GM12878 (cell line): ENCODE results near the gene AKT3. TPM values are rescaled to one million over a fixed set of nuclear protein-coding genes. Genes with fewer than 3 reads are reported as not detected.

Experiments
- ATAC-seq: fragments of 200-7000 bp; cut with Tn5 transposase; 3 replicates; pipeline ENCODE4 v1.9.1; 2020; ENCODE audit warnings: mild to moderate bottlenecking, moderate library complexity
- BruUV-seq: library from RNA; stranded (reverse); fragments of 400-500 nt; replicated peaks from 2 replicates; lab custom pipeline; 2021; lab: Mats Ljungman, UMichigan
- CTCF ChIA-PET: fragments of 300-600 bp; sonication (Branson Sonifier 250); formaldehyde crosslinking; extraction: SDS; loops from one replicate; lab custom pipeline; 2021; ENCODE audit warnings: inconsistent platforms; lab: Yijun Ruan, JAX
- POLR2A ChIA-PET: fragments of 350-600 bp; formaldehyde crosslinking; extraction: SDS; loops from one replicate; lab custom pipeline; 2021; ENCODE audit warnings: inconsistent platforms; lab: Charles Lee
- RAD21 ChIA-PET: fragments of 300-600 bp; sonication (Branson Sonifier 250); formaldehyde crosslinking; loops from one replicate; lab custom pipeline; 2023; ENCODE audit warnings: antibody characterized with exemption; ENCODE audit not compliant: unreplicated experiment; lab: Charles Lee
- SMC1A ChIA-PET: fragments of 300-600 bp; sonication (Branson Sonifier 250); formaldehyde crosslinking; loops from one replicate; lab custom pipeline; 2023; ENCODE audit not compliant: unreplicated experiment, uncharacterized antibody; lab: Charles Lee
- DNase-seq: peaks from one replicate; pipeline ENCODE4 v3.0.0-alpha.2; 2011; ENCODE audit warnings: low read depth, low spot score
- FAIRE-seq: peaks from 3 replicates; lab custom pipeline; 2011; peaks lifted over from hg19 to GRCh38; lab: Jason Lieb, UNC
- H2AFZ ChIP-seq: 2 replicates; pipeline ENCODE4 v1.6.0; 2011; ENCODE audit warnings: low read depth, low read length, control low read depth; ENCODE audit not compliant: control insufficient read depth
- H3K27ac ChIP-seq: 2 replicates; pipeline ENCODE4 v1.5.1; 2011; ENCODE audit warnings: control low read depth; ENCODE audit not compliant: control insufficient read depth, insufficient read depth
- H3K27me3 ChIP-seq, 2 experiments: replicated peaks in 1 of 2; 2 replicates each; pipeline versions ENCODE4 v1.6.0 to v1.6.1; 2011; ENCODE audit warnings: low read length in 1 of 2; ENCODE audit not compliant: control insufficient read depth in 2 of 2, insufficient read depth in 2 of 2
- H3K36me3 ChIP-seq, 2 experiments: 2 replicates each; pipeline ENCODE4 v1.5.1; 2011; ENCODE audit warnings: low read length in 1 of 2; ENCODE audit not compliant: control insufficient read depth in 2 of 2, insufficient read depth in 2 of 2
- H3K4me1 ChIP-seq: 2 replicates; pipeline ENCODE4 v1.6.1; 2011; ENCODE audit warnings: mild to moderate bottlenecking, low read length, moderate library complexity, mixed read lengths; ENCODE audit not compliant: control insufficient read depth, insufficient read depth
- H3K4me2 ChIP-seq: 2 replicates; pipeline ENCODE4 v1.6.0; 2011; ENCODE audit warnings: control low read depth; ENCODE audit not compliant: control insufficient read depth, insufficient read depth
- H3K4me3 ChIP-seq: fragments of 200-600 bp; sonication (generic); 2 replicates; pipeline ENCODE4 v1.5.1; 2016
- H3K79me2 ChIP-seq: 2 replicates; pipeline ENCODE4 v1.6.0; 2011; ENCODE audit warnings: low read length; ENCODE audit not compliant: control insufficient read depth, insufficient read depth
- H3K9ac ChIP-seq: 2 replicates; pipeline ENCODE4 v1.8.0; 2011; ENCODE audit warnings: low read length, control low read depth, mixed read lengths; ENCODE audit not compliant: control insufficient read depth, insufficient read depth
- H3K9me3 ChIP-seq: replicated peaks from 3 replicates; pipeline ENCODE4 v1.5.1; 2011; ENCODE audit warnings: mild to moderate bottlenecking, low read length; ENCODE audit not compliant: control insufficient read depth, insufficient read depth
- H4K20me1 ChIP-seq: 2 replicates; pipeline ENCODE4 v1.6.0; 2011; ENCODE audit not compliant: control insufficient read depth, insufficient read depth
- ATF3 ChIP-seq: IDR thresholded peaks from 2 replicates; pipeline ENCODE4 v1.6.1; 2011; ENCODE audit warnings: low read depth, mild to moderate bottlenecking, low read length, moderate library complexity, borderline replicate concordance; ENCODE audit errors: extremely low read depth
- HDGF ChIP-seq: fragments of 450-650 bp; IDR thresholded peaks from 2 replicates; pipeline ENCODE4 v1.6.1; 2016; ENCODE audit warnings: antibody characterized with exemption
- NRF1 ChIP-seq: conservative IDR thresholded peaks from 2 replicates; pipeline ENCODE4 v1.6.1; 2011; ENCODE audit warnings: mild to moderate bottlenecking, low read depth, low read length, improper control_type of control experiment
- PAX5 ChIP-seq: IDR thresholded peaks from 2 replicates; pipeline ENCODE4 v1.6.1; 2011; ENCODE audit warnings: low read depth, low read length, borderline replicate concordance
- RUNX3 ChIP-seq: IDR thresholded peaks from 2 replicates; pipeline ENCODE4 v1.6.1; 2012; ENCODE audit warnings: low read length, inconsistent platforms
- SIN3A ChIP-seq: IDR thresholded peaks from 2 replicates; pipeline ENCODE4 v1.6.1; 2012; ENCODE audit warnings: low read depth, low read length, improper control_type of control experiment
- STAT3 ChIP-seq: IDR thresholded peaks from 2 replicates; pipeline ENCODE4 v1.6.1; 2011; ENCODE audit warnings: low read depth, low read length, improper control_type of control experiment
- TCF3 ChIP-seq: IDR thresholded peaks from 2 replicates; pipeline ENCODE4 v1.6.1; 2012; ENCODE audit warnings: low read depth, mild to moderate bottlenecking, low read length, borderline replicate concordance; ENCODE audit not compliant: insufficient read depth
- WRNIP1 ChIP-seq: IDR thresholded peaks from 2 replicates; pipeline ENCODE4 v1.6.1; 2011; ENCODE audit warnings: low read depth, low read length, improper control_type of control experiment, borderline replicate concordance
- YBX1 ChIP-seq: fragments of 450-650 bp; IDR thresholded peaks from 2 replicates; pipeline ENCODE4 v1.6.1; 2016; ENCODE audit warnings: antibody characterized with exemption
- ZBED1 ChIP-seq: IDR thresholded peaks from 2 replicates; pipeline ENCODE4 v1.6.1; 2016; ENCODE audit warnings: borderline replicate concordance
- ZNF24 ChIP-seq: fragments of 450-650 bp; IDR thresholded peaks from 2 replicates; pipeline ENCODE4 v1.6.1; 2017; ENCODE audit warnings: antibody characterized with exemption, mild to moderate bottlenecking
- ZSCAN29 ChIP-seq: fragments of 450-650 bp; IDR thresholded peaks from 2 replicates; pipeline ENCODE4 v1.6.1; 2017; ENCODE audit warnings: mild to moderate bottlenecking, moderate library complexity
- ZZZ3 ChIP-seq: IDR thresholded peaks from 2 replicates; pipeline ENCODE4 v1.6.1; 2011; ENCODE audit warnings: low read depth; ENCODE audit not compliant: control insufficient read depth, insufficient read length
- WGBS: methylation state at CpG from one replicate; pipeline ENCODE4 v1.1.6; 2016; ENCODE audit warnings: low lambda C conversion rate; ENCODE audit not compliant: insufficient replicate concordance, insufficient coverage; ENCODE audit errors: missing lambda C conversion rate; 5-methylcytosine and 5-hydroxymethylcytosine counted together
- in situ Hi-C: fragments of 300-500 bp; cut with MboI; formaldehyde crosslinking; loops from 9 replicates; pipeline ENCODE4 v1.14.3; 2018; ENCODE audit warnings: mixed read lengths
- intact Hi-C: fragments of 100-400 bp; cut with micrococcal nuclease; formaldehyde crosslinking; loops from one replicate; pipeline ENCODE4 v1.14.2; 2022; ENCODE audit not compliant: unreplicated experiment
- polyA plus RNA-seq, 11 experiments: library from polyadenylated mRNA; depleted of rRNA in 4 of 11; unstranded in 6 of 11; stranded (reverse) in 5 of 11; fragments of >200 nt; fragmentation: Nextera tagmentation in 4 of 11; fragmentation: Illumina TruSeq in 1 of 11; extraction: Ambion mirVana in 4 of 11; extraction: Trizol in 1 of 11; gene quantifications; 1 replicate in 1 of 11; 2 replicates in 10 of 11; pipeline versions ENCODE4 v1.2.1 to v1.2.3, GENCODE V29; 2011 to 2016; ENCODE audit warnings: inconsistent platforms in 2 of 11, missing spikeins in 2 of 11, low read depth in 1 of 11
- total RNA-seq, 4 experiments: library from RNA; depleted of rRNA in 3 of 4; stranded (reverse); fragments of >200 nt in 3 of 4; fragmentation: Illumina TruSeq in 1 of 4; extraction: Trizol in 1 of 4; gene quantifications; 2 replicates each; pipeline versions ENCODE4 v1.2.1 to v1.2.3, GENCODE V29; 2013 to 2021
- TF ChIP-seq, protein P1 (sequence below): IDR thresholded peaks from 2 replicates; pipeline ENCODE4 v1.6.1; 2011; ENCODE audit warnings: mild to moderate bottlenecking, low read depth, low read length, moderate library complexity; ENCODE audit not compliant: insufficient replicate concordance
- TF ChIP-seq, protein P2 (sequence below): fragments of 450-650 bp; IDR thresholded peaks from 2 replicates; pipeline ENCODE4 v1.6.1; 2016; ENCODE audit warnings: mild to moderate bottlenecking, moderate library complexity, borderline replicate concordance

AKT3 gene
- total and polyA plus RNA-seq, 10 of the 15 experiments (the other 5 are each of a cell fraction or from before 2014, with no cell fraction given), result 0.03 to 0.56 (median 0.19) TPM

DNA sequence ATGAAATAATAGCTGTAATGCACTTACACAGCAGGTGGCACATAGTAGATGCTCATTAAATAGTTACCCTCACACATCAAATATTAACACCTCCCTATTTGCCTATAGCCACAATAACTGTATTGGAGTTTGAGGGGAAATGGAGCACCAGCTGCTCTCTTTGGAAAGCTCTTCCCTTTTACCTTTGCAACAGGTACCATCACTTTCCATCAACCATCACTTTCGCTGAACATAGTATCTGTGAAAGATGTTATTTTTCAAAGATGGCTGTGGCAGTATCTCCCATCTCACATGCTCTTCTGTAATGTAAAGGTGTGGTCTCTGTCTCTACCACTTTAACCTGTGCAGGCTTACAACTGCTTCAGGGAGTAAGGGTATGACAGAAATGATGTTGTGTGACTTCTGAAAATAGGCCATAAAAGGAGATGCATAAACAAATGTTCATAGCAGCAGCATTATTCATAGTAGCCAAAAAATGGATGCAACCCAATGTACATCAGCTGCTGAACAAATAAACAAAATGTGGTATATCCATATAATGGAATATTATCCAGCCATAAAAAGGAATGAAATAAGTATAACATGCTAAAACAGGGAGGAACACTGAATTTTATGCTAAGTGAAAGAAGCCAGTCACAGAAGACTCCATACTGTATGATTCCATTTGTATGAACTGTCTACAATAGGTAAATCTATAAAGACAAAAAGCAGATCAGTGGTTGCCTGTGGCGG lies 288.3 kb downstream of the AKT3 start:
- 95% methylated on average over 2 of the region's 2 CpGs for WGBS
- TF ChIP-seq RUNX3 (no peak), ATF3 (no peak), ZBED1 (no peak), WRNIP1 (no peak), STAT3 (no peak), TCF3 (no peak), HDGF (no peak), ZNF24 (no peak), YBX1 (no peak), PAX5 (no peak), ZSCAN29 (no peak), SIN3A (no peak), NRF1 (no peak), ZZZ3 (no peak)
- TF ChIP-seq, protein P1, sequence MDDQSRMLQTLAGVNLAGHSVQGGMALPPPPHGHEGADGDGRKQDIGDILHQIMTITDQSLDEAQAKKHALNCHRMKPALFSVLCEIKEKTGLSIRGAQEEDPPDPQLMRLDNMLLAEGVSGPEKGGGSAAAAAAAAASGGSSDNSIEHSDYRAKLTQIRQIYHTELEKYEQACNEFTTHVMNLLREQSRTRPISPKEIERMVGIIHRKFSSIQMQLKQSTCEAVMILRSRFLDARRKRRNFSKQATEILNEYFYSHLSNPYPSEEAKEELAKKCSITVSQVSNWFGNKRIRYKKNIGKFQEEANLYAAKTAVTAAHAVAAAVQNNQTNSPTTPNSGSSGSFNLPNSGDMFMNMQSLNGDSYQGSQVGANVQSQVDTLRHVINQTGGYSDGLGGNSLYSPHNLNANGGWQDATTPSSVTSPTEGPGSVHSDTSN, result no peak
- TF ChIP-seq, protein P2, sequence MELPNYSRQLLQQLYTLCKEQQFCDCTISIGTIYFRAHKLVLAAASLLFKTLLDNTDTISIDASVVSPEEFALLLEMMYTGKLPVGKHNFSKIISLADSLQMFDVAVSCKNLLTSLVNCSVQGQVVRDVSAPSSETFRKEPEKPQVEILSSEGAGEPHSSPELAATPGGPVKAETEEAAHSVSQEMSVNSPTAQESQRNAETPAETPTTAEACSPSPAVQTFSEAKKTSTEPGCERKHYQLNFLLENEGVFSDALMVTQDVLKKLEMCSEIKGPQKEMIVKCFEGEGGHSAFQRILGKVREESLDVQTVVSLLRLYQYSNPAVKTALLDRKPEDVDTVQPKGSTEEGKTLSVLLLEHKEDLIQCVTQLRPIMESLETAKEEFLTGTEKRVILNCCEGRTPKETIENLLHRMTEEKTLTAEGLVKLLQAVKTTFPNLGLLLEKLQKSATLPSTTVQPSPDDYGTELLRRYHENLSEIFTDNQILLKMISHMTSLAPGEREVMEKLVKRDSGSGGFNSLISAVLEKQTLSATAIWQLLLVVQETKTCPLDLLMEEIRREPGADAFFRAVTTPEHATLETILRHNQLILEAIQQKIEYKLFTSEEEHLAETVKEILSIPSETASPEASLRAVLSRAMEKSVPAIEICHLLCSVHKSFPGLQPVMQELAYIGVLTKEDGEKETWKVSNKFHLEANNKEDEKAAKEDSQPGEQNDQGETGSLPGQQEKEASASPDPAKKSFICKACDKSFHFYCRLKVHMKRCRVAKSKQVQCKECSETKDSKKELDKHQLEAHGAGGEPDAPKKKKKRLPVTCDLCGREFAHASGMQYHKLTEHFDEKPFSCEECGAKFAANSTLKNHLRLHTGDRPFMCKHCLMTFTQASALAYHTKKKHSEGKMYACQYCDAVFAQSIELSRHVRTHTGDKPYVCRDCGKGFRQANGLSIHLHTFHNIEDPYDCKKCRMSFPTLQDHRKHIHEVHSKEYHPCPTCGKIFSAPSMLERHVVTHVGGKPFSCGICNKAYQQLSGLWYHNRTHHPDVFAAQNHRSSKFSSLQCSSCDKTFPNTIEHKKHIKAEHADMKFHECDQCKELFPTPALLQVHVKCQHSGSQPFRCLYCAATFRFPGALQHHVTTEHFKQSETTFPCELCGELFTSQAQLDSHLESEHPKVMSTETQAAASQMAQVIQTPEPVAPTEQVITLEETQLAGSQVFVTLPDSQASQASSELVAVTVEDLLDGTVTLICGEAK, result no peak

More for the DNA sequence above, 288.3 kb downstream of the AKT3 start:
- FAIRE-seq (no peak), ATAC-seq (no peak), DNase-seq (no peak)
- ChIA-PET RAD21 (no interaction called here), CTCF (no interaction called here), SMC1A (no interaction called here), POLR2A (no interaction called here)
- intact Hi-C loops (no loop called here), in situ Hi-C loops (no loop called here)
- H3K4me1 ChIP-seq, result no peaks in the 10 kb centered on the region
- no peaks in the 10 kb centered on the region; the same call in none of the 3 replicates for H3K9me3 ChIP-seq
- no peaks in the 10 kb centered on the region for H4K20me1 ChIP-seq
- no peaks in the 10 kb centered on the region for H3K27me3 ChIP-seq
- H3K79me2 ChIP-seq, result no peaks in the 10 kb centered on the region
- no peak overlapping the region for H3K4me3 ChIP-seq
- H3K9ac ChIP-seq, result no peak overlapping the region
- H2AFZ ChIP-seq, result no peak overlapping the region
- no peak overlapping the region for H3K4me2 ChIP-seq
- BruUV-seq, result no TSS peak
- peaks cover 0 to 2% of the 10 kb centered on the region in 2 experiments; a peak in 1 of 4 replicates for H3K36me3 ChIP-seq
- no peak overlapping the region for H3K27ac ChIP-seq
